ENCODE results near the gene LFNG.

The LFNG gene

DNA sequence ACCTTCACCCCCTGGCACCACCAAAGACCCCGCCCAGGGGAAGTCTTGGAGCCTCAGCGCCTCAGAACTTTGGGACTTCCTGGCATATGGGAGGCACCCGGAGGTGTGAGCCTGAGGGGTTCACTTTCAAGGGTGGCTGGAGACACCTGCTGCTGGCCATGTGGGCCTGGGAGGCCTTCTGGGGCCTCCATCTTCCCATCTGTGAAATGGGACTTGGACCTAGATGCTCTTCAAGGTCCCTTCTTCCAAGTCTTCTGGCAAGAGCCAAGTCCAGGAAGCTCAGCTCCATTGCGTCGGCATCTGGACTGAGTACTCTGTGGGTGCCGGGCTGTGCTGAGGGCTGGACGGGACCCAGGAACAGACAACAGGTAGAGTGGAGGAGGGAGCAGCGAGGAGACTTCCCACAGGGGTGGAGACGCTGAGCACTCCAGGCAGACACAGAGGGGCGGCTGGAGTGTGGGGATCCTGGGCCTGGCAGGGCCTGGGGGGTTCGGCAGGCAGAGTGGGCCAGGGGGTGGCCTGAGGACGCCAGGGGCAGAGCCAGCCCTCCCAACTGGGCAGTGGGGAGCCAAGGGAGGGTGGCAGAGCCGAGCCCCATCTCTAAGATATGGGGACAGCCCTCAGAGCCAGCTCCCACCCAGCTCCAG, 9.3 kb upstream of the LFNG start:
- TF ChIP-seq, protein P1, sequence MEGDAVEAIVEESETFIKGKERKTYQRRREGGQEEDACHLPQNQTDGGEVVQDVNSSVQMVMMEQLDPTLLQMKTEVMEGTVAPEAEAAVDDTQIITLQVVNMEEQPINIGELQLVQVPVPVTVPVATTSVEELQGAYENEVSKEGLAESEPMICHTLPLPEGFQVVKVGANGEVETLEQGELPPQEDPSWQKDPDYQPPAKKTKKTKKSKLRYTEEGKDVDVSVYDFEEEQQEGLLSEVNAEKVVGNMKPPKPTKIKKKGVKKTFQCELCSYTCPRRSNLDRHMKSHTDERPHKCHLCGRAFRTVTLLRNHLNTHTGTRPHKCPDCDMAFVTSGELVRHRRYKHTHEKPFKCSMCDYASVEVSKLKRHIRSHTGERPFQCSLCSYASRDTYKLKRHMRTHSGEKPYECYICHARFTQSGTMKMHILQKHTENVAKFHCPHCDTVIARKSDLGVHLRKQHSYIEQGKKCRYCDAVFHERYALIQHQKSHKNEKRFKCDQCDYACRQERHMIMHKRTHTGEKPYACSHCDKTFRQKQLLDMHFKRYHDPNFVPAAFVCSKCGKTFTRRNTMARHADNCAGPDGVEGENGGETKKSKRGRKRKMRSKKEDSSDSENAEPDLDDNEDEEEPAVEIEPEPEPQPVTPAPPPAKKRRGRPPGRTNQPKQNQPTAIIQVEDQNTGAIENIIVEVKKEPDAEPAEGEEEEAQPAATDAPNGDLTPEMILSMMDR (IDR thresholded peaks at IDR 0.05; ENCODE audit: unreplicated experiment in 3 of 3), result no peak
- Mint-ChIP-seq H3K9me3 (no peaks in the 10 kb centered on the region), H3K36me3 (ENCODE audit: low read depth) (no peaks in the 10 kb centered on the region), H3K4me3 (no peak overlapping the region), H3K4me1 (peaks cover 34% of the 10 kb centered on the region), H3K27ac (peak overlapping the region in 1 of 3 experiments; percentile 51), H3K27me3 (ENCODE audit: low read depth) (no peaks in the 10 kb centered on the region)

DNA sequence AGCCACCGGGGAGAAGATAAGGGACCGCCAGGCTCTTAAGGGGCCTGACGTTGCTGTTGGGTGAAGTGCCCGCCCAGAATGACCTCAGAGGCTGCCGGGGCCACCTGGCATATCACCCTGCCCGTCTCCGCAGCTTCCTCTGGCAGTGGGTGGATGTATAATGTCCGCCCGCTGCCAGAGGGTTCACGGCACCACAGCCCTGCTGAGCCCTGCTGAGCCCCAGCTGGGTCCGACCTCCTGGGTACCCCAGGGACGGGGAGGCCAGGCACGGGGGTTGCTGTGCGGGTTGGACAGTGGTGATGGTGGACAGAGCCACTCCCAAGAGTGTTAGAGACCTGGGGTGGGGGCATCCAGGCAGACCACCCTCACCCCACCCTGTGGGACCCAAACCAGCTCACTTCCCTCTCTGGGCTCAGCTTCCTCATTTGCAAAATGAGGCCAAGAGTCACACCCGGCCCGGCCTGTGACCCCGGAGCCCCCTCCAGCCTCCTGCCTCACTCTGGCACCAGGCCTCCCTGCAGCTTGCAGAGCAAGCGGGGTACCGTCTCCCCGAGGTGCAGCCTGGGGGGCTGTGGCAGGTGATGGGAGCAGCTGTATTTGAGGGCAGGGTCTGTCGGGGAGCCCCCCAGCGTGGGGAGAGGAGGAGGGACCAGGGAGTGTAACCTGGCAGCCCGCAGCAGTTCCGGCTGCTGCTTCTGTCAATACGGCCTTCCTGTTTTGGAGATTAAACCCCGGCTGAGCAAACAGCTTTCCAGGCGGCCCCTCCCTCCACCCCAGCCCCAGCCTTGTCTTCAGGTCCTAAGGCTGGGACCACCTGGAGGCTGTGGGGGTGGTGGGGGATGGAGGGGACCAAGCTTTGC, 8.4 kb upstream of the LFNG start:
- Mint-ChIP-seq H3K4me1 (peaks cover 35% of the 10 kb centered on the region), H3K27me3 (ENCODE audit: low read depth) (no peaks in the 10 kb centered on the region), H3K4me3 (no peak overlapping the region), H3K9me3 (no peaks in the 10 kb centered on the region), H3K36me3 (ENCODE audit: low read depth) (no peaks in the 10 kb centered on the region), H3K27ac (no peak overlapping the region)
- TF ChIP-seq, protein P1 (IDR thresholded peaks at IDR 0.05; ENCODE audit: unreplicated experiment in 3 of 3), result no peak

DNA sequence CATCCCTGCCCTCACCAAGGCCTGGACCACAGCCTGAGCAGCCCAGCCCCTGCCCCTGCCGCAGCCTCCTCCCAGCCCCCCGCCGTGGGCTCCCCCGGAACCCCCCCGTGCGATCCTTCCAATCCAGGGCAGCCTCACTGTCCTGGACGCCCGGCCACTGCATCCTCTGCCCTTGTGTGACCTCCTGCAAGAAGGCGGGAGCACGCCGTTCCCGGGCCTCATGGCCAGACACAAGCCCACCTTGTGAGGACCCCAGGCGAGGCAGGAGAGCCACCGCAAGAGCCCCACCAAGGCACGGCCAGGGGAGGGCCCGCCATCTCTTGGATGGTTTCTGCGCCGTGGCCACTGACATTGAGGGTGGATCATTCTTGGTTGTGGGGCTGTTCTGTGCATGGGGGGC, 7.8 kb upstream of the LFNG start:
- no peaks in the 10 kb centered on the region for H3K36me3 Mint-ChIP-seq (ENCODE audit: low read depth)
- peaks cover 34% of the 10 kb centered on the region for H3K4me1 Mint-ChIP-seq
- H3K9me3 Mint-ChIP-seq, result no peaks in the 10 kb centered on the region
- no peaks in the 10 kb centered on the region for H3K27me3 Mint-ChIP-seq (ENCODE audit: low read depth)
- TF ChIP-seq, protein P1 (IDR thresholded peaks at IDR 0.05; ENCODE audit: unreplicated experiment in 3 of 3), result no peak
- H3K27ac Mint-ChIP-seq, result peak overlapping the region in 1 of 3 experiments; percentile 83
- no peak overlapping the region for H3K4me3 Mint-ChIP-seq

DNA sequence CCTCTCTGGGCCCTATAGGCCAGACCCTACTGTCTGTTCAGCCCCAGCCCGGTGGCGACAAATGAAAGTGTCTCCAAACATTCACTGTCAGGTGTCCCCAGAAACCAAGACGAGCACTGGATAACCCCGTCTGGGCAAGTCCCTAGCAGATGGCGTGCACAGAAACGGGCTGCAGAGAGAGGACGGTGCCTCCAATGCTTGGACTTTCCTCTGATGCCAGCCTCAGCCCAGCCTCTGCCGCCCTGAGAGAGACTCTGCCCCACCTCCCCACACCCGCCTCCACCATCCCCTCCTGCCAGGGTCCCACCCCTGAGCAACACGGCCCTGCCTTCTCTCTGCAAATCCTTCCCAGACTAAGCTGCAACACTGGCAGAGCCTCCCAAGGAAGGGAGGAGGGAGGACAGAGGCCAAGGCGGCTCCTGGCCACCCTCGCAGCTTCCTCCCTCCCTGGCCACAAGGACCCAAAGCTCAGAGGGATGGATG, 7.4 kb upstream of the LFNG start:
- Mint-ChIP-seq H3K4me3 (no peak overlapping the region), H3K27me3 (ENCODE audit: low read depth) (no peaks in the 10 kb centered on the region), H3K36me3 (ENCODE audit: low read depth) (no peaks in the 10 kb centered on the region), H3K9me3 (no peaks in the 10 kb centered on the region), H3K4me1 (peaks cover 38% of the 10 kb centered on the region), H3K27ac (peak overlapping the region; percentile 77 to 88 (median 83))
- TF ChIP-seq, protein P1 (IDR thresholded peaks at IDR 0.05; ENCODE audit: unreplicated experiment in 3 of 3), result no peak

DNA sequence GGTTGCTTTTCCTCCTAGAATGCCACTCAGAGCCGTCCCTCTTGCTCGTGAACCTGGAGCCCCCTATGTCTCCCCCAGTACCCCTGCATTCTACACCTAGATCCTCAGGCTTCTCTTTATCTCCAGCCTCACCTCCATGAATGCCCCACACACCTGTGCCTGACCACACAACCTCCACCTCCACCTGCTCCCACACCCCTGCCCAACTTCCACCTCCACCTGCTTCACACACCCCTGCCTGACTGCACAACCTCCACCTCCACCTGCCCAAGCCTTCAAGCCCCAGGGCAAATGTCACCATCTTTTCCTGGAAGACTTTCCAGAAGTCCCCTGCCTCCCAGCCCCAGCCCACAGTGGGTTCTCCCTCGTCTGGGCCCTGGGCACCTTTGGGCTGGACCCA, 6.9 kb upstream of the LFNG start:
- Mint-ChIP-seq H3K4me1 (peaks cover 43% of the 10 kb centered on the region), H3K36me3 (ENCODE audit: low read depth) (no peaks in the 10 kb centered on the region), H3K4me3 (no peak overlapping the region), H3K27ac (peak overlapping the region; percentile 77 to 88 (median 83)), H3K27me3 (ENCODE audit: low read depth) (peaks cover 3% of the 10 kb centered on the region), H3K9me3 (no peaks in the 10 kb centered on the region)
- TF ChIP-seq, protein P1 (IDR thresholded peaks at IDR 0.05; ENCODE audit: unreplicated experiment in 3 of 3), result no peak

All from nephron (organoid).